Mucosa of descending colon (tissue), 3 donors: ENCODE data around the gene BORCS5. TPM values are rescaled to one million over a fixed set of nuclear protein-coding genes. Genes with fewer than 3 reads are reported as not detected.

Experiments
- ATAC-seq: fragments of 200-7000 bp; cut with Tn5 transposase; one replicate; pipeline ENCODE4 v1.9.1; 2020; ENCODE audit warnings: mild to moderate bottlenecking, moderate library complexity
- DNase-seq, 3 donors: peaks; one replicate each; pipeline ENCODE4 v3.0.0-alpha.2; 2020
- H3K36me3 ChIP-seq: fragments of 200-600 bp; one replicate; pipeline ENCODE4 v1.8.0; 2021; ENCODE audit warnings: low read depth, mild to moderate bottlenecking
- H3K4me1 ChIP-seq: fragments of 200-600 bp; one replicate; pipeline ENCODE4 v1.8.0; 2021; ENCODE audit warnings: low read depth, mild to moderate bottlenecking
- H3K4me3 ChIP-seq: fragments of 200-600 bp; one replicate; pipeline ENCODE4 v1.8.0; 2021; ENCODE audit warnings: mild to moderate bottlenecking
- H3K9me3 ChIP-seq: fragments of 200-600 bp; one replicate; pipeline ENCODE4 v1.8.0; 2021; ENCODE audit warnings: mild to moderate bottlenecking
- intact Hi-C, 2 donors: fragments of 100-400 bp; cut with DNase I in 1 of 2; cut with micrococcal nuclease in 1 of 2; formaldehyde crosslinking; loops; one replicate each; pipeline versions ENCODE4 v1.11.0 to v1.11.1; 2022; cut with DNase I, micrococcal nuclease
- total RNA-seq, 3 donors: library from RNA; stranded (reverse); fragmentation: NEBNext Ultra II Directional in 2 of 3; extraction: Animal tissue kit (Norgen Biotek cat#: 25700) in 2 of 3; gene quantifications; one replicate each; pipeline versions ENCODE4 v1.2.1 to v1.2.4, GENCODE V29; 2021 to 2023
- TF ChIP-seq, protein P1 (sequence below): fragments of 200-600 bp; IDR thresholded peaks from one replicate; pipeline ENCODE4 v1.8.0; 2022; ENCODE audit warnings: antibody characterized with exemption, mild to moderate bottlenecking
- donor health status: DM: no; HTN: no; CAD: no; lungs with moderate emphysema.
- donor health status: DM: no; HTN: no; CAD: no.
- donor health status: DM: no; HTN: yes; CAD: no.

The BORCS5 gene
- total RNA-seq, 3 donors from 2014 or later: 12.1 to 18.1 (median 15.0) TPM

DNA sequence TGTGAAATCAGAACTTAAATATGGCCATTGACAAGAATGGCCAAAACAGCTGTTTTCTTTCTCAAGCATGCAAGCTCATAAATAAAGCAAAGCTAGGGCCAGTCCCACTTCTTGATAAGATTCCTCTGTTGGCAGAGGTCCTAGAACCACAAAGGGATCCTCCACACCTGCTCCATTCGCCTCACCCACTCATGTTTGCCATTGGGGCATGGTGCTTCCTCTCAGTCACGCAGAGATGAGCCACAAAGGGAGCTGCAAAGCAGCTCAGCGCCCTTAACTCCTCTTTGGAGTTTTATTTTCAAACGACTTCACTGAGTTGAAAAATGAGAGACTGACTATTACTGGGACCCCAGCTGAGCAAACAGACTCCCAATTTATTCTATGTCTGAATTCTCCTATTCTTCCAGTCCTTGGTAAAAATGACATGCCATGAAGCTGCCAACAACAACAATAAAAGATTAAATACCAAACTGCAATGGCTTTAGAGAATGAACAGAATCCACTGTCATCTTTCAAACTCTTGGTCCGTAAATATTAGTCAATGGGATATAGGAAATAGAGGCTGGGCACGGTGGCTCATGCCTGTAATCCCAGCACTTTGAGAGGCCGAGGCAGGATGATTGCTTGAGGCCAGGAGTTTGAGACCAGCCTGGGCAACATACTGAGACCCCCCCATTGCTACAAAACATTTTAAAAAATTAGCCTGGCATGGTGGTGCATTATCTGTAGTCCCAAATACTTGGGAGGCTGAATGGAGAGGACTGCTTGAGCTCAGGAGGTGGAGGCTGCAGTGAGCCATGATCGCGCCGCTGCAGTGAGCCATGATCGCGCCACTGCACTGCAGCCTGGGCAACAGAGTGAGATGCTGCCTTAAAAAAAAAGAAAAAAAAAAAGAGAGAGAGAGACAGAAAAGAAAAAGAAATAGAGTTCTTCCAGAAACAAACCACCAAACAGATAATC is 23.2 kb upstream of the BORCS5 start:
- Histone ChIP-seq H3K4me3 (no peak overlapping the region), H3K4me1 (peaks cover 18% of the 10 kb centered on the region), H3K36me3 (no peaks in the 10 kb centered on the region), H3K9me3 (no peaks in the 10 kb centered on the region)
- TF ChIP-seq, protein P1, sequence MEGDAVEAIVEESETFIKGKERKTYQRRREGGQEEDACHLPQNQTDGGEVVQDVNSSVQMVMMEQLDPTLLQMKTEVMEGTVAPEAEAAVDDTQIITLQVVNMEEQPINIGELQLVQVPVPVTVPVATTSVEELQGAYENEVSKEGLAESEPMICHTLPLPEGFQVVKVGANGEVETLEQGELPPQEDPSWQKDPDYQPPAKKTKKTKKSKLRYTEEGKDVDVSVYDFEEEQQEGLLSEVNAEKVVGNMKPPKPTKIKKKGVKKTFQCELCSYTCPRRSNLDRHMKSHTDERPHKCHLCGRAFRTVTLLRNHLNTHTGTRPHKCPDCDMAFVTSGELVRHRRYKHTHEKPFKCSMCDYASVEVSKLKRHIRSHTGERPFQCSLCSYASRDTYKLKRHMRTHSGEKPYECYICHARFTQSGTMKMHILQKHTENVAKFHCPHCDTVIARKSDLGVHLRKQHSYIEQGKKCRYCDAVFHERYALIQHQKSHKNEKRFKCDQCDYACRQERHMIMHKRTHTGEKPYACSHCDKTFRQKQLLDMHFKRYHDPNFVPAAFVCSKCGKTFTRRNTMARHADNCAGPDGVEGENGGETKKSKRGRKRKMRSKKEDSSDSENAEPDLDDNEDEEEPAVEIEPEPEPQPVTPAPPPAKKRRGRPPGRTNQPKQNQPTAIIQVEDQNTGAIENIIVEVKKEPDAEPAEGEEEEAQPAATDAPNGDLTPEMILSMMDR: no peak
- intact Hi-C loops: no loop called here
- DNase-seq (peak; percentile 60 to 71 (median 64)), ATAC-seq (peak; percentile 91)

GRCh38 chr12:12334367-12335040 is 22.4 kb upstream of the BORCS5 start:
- TF ChIP-seq, protein P1: peak; percentile 74
- H3K4me1 ChIP-seq: peaks cover 18% of the 10 kb centered on the region
- ATAC-seq (peak; percentile 77), DNase-seq (peak; percentile 64 to 76 (median 69))
- intact Hi-C loops: no loop called here
- no peak overlapping the region for H3K4me3 ChIP-seq
- H3K9me3 ChIP-seq: no peaks in the 10 kb centered on the region
- H3K36me3 ChIP-seq: no peaks in the 10 kb centered on the region

DNA sequence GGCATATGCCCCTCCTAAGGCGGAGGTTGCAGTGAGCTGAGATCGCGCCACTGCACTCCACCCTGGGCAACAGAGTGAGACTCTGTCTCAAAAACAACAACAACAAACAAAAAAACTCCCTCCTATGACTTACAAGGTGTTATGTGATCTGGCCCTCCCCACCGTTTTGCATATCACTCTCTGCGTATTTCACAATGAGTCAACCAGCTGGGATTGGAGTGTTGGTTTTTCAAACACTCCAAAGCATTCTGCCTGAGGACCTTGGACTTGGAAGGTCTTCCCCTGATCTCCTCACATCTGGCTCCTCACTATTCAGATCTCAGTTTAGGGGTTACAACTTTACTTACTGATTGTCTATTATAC is 20.8 kb upstream of the BORCS5 start:
- peaks cover 18% of the 10 kb centered on the region for H3K4me1 ChIP-seq
- intact Hi-C loops: no loop called here
- ATAC-seq (no peak), DNase-seq (no peak)
- H3K9me3 ChIP-seq: no peaks in the 10 kb centered on the region
- no peak overlapping the region for H3K4me3 ChIP-seq
- H3K36me3 ChIP-seq: no peaks in the 10 kb centered on the region
- TF ChIP-seq, protein P1: no peak

- no peaks in the 10 kb centered on the region for H3K36me3 ChIP-seq
- intact Hi-C loops: no loop called here
- TF ChIP-seq, protein P1: no peak
- DNase-seq: no peak
- peaks cover 18% of the 10 kb centered on the region for H3K4me1 ChIP-seq
- no peaks in the 10 kb centered on the region for H3K9me3 ChIP-seq
- no peak for ATAC-seq
- H3K4me3 ChIP-seq: no peak overlapping the region
These were observed 20.4 kb upstream of the BORCS5 start for GRCh38 chr12:12336511-12336910.

- no peaks in the 10 kb centered on the region for H3K9me3 ChIP-seq
- ATAC-seq (no peak), DNase-seq (no peak)
- TF ChIP-seq, protein P1: no peak
- H3K4me1 ChIP-seq: peaks cover 1% of the 10 kb centered on the region
- H3K4me3 ChIP-seq: no peak overlapping the region
- intact Hi-C loops: no loop called here
- no peaks in the 10 kb centered on the region for H3K36me3 ChIP-seq
These were observed 18.2 kb upstream of the BORCS5 start for GRCh38 chr12:12338527-12339168.
